ENCODE measurements around the gene TEKTIP1.

TEKTIP1 gene

DNA sequence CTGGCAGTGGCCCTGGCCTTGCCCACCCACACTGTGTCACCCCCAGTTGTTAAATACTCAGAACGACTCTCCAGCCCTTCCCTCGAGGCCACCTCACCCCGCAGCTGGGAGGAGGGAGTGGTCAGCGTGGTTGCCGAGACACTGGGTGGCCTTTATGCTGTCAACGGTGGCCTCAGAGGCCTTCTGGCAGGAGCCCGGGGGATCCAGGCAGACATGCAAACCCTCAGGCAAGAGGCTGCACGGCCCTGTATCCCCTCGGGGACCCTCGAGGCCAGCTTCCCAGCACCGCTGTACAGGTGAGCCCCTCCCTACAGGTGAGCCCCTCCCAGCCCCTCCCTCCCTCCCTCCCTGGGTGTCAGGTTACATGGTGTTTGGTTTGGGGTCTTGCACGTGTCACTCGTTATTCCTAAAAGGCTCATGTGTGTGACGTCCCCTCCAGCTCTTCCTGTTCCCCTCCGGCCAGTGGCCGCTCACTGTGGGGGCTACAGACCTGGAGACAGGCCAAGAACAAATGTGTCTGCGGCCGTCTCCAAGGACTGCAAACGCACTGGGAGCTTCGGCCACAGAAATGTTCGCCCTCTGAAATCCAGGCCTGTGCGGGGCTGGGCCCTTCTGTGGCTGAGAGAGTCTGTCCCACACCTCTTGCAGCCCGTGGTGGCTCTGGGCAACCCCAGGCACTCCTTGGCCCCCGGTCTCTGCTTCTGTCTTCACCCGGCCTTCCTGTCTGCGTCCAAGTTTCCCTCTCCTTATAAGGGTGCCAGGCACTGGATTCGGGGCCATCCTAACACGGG, at the start of gene TEKTIP1:
TEKTIP1 (plus strand) TSS at position 210 of the 791 bp plus-strand sequence; CDS start at position 214, 4 bp downstream.
- no peak for FAIRE-seq
- no peak for DNase-seq (ENCODE audit: low spot score)

DNA sequence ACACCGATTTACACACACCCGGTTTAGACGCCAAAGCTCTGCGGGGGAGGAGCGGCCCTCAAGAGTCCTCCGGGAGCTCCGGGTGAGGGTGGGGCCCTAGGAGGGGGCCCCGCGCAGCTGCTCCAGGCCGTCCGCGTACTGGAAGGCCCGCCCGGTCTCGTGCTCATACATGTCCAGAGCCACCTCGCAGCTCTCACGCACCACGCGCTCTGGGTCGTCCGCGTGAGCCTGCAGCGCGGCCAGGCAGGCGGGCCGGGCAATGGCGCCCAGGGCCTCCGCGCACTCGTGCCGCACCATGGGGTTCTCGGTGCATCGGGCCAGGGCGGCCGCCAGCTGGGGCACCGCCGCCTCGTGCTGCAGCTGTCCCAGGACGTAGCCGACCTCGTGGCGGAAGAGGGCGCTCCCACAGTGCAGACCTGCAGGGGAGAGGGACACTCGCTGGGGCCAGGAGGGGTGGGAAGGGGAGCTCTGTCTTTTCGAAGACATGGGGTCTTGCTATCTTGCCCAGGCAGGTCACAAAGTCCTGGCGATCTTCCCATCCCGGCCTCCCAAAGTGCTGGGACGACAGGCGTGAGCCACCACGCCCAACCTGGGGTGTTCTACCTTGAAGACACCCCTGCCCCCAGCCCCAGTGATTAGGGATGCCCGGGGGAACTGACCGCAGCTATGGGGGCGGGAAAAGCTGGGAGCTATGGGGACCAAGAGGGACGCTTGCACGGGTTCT, 47.4 kb upstream of the TEKTIP1 start:
- DNase-seq (ENCODE audit: low spot score), result no peak
- no peak for FAIRE-seq

DNA sequence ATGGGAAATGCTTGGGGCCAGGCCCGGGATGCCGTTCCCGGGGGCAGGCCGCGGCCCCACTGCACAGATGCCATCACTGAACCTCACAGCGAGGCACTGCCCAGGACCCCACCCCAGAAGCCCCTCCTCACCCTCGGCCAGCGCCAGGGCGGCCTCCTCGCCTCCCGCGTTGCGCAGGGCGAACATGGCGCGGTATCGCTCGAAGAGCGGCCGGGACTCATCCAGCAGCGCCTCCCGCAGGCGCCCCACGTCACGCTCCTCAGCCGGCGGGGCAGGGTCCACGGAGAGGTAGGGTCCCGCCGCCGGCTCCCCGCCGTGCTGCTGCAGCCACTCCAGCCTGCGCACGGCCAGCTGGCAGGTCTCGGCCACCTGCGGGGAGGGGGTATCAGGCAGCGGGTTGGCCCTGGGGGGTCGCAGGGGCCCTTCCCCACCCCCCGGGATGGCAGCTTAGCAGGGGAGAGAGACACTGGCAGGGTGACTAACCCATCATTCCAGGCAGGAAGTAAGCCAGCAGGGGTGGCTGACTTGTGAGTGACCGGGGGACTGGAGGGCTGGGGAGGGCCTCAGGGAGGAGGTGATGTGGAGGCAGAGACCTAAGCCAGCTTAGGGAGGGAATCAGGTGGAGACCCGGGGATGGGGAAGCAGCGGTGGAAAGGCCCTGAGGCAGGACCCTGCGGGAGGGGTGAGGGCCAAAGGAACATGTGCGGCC, 46.7 kb upstream of the TEKTIP1 start:
- DNase-seq (ENCODE audit: low spot score), result no peak
- FAIRE-seq, result no peak

DNA sequence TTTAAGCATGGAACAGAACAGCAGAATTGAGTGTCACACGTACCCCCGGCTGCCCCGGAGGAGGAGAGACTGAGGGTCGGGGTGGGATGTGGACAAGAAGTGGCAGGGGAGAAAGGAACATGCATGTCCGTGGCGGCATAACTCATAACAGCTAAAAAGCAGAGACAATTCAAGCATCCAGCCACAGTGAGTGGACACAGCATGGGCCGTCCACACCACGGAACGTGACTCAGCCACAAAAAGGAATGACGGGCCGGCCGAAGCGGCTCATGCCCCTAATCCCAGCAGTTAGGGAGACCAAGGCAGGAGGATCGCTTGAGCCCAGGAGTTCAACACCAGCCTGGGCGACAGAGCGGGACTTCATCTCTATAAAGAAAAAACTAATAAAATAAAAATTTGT, 46.1 kb upstream of the TEKTIP1 start:
- DNase-seq (ENCODE audit: low spot score) (no peak), FAIRE-seq (no peak)

DNA sequence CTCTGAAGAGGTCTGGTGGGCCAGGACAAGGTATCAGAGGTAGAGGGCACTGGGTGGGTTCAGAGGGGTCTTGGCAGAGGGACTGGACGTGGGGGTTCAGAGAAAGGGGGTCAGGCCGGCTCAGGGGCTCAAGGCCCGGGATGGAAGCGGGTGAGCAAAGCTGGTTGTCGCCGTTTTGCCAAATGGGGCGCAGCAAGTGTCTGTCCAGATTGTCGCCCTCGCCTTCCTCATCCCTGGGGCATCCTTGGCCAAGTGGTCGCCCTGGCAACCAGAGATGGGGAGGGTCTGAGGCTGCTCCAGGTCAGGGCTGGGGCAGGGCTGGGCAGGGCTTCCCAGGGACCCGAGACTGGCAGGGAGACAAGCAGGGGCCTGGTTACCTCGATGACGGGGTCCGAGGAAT, 45.3 kb upstream of the TEKTIP1 start:
- no peak for FAIRE-seq

GRCh38 chr19:3494051-3494450, 44.9 kb upstream of the TEKTIP1 start:
- FAIRE-seq (no peak), DNase-seq (ENCODE audit: low spot score) (no peak)

More for the DNA sequence above, 45.3 kb upstream of the TEKTIP1 start:
- DNase-seq (ENCODE audit: low spot score), result no peak

DNA sequence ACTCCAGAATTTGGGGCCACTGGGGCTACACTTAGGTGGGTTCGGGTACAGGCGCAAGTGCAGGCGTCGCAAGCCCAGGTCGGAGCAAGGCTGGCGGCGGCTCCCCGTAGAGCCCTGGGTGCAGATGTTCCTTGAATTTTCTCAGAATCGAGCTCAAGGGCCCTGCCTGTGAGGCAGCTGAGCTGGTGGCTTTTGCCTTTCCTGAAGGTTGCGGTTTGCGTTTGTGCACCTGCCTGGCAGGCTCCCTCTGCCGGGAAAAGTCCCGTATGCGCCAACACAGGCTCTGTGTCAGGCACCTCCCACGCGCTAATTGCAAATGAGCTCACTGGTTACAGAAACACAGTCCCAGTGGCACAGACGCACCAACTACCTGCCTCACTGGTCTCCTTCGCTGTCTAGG, 44.4 kb upstream of the TEKTIP1 start:
- DNase-seq (ENCODE audit: low spot score), result no peak
- FAIRE-seq, result no peak

GRCh38 chr19:3496392-3497273, 42.3 kb upstream of the TEKTIP1 start:
- FAIRE-seq, result no peak

GRCh38 chr19:3497757-3498520, 41.0 kb upstream of the TEKTIP1 start:
- FAIRE-seq (no peak), DNase-seq (ENCODE audit: low spot score) (no peak)

More at GRCh38 chr19:3496392-3497273, 42.3 kb upstream of the TEKTIP1 start:
- DNase-seq (ENCODE audit: low spot score), result no peak

DNA sequence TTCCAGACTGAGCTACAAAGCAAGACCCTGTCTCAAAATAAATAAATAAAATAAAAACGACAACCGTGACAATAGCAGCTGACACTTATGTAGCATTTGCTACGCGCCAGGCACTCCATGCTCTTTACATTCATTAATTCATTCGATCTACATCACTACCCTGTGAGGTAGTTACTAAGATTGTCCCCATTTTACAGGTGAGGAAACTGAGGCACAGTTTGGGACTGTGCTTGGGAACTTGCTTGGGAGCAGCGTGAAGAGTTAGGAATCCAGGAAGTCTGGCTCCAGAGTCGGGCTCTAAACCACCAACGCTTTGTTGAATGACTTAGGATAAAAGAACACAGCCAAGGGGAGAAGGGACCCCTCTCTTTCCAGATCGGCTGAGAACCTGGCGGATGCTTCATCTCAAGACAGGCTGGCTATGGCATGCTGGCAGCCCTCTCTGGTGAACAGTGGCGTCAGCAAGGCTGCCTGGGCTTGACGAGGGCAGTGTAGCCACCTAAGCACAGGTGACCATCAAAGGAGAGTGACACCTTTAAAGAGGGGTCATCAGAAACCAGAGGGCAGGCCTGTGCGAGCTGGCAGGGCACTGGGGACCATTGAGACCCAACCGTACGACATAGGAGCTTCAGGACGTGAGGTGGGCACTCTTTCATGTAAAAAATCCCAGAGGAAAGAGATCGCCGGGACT, 39.1 kb upstream of the TEKTIP1 start:
- FAIRE-seq (no peak), DNase-seq (ENCODE audit: low spot score) (no peak)

DNA sequence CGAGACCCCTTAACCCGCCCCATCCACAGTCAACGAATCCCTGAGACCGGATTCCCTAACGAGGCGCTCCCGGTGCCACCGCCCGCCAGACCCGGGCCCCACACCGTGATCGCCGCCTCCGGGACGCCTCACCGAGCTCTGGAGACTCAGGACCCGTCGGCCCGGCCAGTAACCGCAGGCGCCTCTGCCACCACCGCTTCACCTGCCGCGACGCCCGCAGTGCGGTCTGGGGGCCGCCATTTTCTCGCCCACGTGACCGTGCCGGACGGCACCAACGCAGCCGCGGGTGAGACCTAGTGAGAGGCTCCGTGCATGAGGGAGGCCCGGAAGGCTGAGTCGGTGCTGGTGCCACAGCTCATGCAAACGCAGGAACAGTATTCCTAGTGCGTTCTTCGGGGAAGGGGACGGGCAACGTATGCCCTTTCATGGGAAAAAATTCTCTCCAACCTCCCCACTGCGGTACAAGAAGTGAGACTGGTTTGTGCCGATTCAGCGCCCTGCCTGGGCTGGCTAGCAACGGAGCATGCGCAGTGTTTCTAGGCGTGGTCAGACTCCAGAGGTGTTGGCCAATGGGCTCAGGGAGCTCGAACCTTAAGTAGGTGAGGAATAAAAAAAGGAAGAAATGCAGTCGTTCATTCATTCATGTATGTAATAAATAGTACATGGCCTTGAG, 38.4 kb upstream of the TEKTIP1 start, which contains the start of gene DOHH:
DOHH (minus strand) TSS at position 246 of the 673 bp plus-strand sequence. CDS start 3,860 bp downstream, outside the sequence.
- DNase-seq (ENCODE audit: low spot score), result peak; percentile 94
- peak; percentile 84 for FAIRE-seq

DNA sequence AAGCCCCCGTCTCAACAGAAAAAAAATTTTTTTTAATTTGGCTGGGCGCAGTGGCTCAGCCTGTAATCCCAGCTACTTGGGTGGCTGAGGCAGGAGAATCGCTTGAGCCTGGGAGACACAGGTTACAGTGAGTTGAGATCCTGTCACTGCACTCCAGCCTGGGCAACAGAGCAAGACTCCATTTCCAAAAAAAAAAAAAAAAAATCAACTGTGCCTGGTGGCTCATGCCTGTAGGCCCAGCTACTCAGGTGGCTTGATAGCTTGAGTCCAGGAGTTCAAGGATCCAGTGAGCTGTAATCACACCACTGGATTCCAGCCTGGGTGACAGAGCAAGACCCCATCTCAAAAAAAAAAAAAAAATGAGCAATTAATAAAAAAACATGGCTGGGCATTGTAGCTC, 37.2 kb upstream of the TEKTIP1 start:
- no peak for FAIRE-seq

GRCh38 chr19:3503036-3503572, 35.9 kb upstream of the TEKTIP1 start:
- FAIRE-seq (no peak), DNase-seq (ENCODE audit: low spot score) (no peak)

More for the DNA sequence above, 37.2 kb upstream of the TEKTIP1 start:
- DNase-seq (ENCODE audit: low spot score), result no peak

DNA sequence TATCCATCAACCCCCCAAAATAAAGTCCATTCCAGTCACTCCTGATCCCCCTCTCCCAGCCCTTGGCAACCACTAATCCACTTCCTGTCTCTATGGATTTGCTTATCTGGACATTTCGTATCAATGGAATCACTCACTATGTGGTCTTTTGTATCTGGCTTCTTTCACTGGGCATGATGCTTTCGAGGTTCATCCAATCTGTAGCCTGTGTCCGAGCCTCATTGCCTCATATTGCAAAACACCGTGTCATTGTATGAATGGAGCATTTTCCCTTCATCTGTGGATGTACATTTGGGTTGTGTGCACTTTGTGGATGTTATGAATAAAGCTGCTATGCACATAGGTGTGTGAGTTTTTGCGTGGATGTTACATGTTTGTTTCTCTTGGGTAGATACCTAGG, 34.2 kb upstream of the TEKTIP1 start:
- FAIRE-seq, result no peak
- no peak for DNase-seq (ENCODE audit: low spot score)

GRCh38 chr19:3505598-3506383, 33.2 kb upstream of the TEKTIP1 start, which contains the start of gene FZR1:
Gene FZR1 (plus strand): TSS chr19:3506311. CDS start chr19:3522990, 16,679 bp downstream.
- DNase-seq (ENCODE audit: low spot score) (peak; percentile 97), FAIRE-seq (peak; percentile 40)

DNA sequence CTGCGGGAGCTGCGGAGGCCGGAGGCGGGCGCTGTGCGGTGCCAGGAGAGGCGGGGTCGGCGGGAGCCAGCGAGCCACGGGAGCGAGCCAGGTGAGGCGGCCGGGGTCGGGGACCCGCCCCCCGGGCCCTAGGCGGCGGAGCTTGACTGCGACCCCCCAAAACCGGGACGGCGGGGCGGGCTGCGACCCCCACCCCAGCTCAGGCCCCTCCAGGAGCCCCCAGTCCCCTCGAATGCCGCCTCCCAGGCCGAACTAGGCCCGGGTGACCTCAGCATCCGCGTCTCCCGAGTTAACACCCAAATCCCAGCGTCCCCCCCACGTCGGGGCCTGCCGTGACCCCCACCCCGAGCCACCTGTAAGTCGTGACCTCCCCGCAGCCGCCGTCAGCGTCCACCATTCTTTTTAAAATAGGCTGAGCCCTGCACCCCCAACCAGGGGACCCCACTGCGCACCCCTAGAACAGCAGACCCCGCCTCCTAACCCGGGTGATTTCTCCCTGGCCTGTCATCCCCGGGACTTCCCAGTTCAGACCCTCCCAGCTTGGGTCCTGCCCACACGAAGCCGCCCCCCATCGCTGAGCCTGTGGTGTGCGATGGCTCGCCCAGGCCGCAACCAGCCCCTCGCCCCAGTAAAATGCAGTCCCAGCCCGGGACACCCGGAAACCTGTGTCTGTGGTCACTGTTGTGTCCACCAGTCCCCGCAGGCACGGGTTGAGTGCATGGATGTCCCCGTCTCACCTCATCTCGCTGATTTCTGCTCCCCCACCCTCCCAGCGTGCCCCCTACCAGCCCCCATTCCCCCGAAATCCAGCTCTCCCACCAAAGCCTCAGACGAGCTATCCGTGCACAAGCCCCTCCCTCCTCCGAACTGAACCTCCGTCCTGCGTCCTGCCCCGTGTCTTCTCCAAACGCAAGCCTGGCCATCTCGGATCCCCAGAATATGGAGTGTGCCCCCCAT, 32.3 kb upstream of the TEKTIP1 start:
- no peak for FAIRE-seq

More for the DNA sequence above, 32.3 kb upstream of the TEKTIP1 start:
- DNase-seq (ENCODE audit: low spot score), result no peak
